ENCODE data around the gene SYT1.

SYT1 gene

DNA sequence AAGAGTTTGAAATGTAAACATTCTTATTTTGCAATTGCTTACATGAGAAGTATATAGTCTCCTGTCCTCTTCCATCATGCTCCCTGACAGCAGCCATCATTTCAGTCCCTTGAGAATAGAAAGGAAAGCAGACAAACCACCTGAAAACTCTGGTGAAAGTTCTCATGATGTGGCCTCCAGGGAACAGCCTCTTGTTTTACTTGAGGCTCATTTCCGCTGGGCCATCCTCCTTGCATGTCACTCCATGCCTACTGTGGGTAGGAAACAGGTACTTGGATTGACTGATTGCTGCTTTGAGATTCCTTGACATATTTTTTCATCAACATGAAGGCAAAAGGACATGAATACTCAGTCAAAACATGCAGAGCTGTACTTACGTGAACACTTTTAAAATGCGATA lies 6.0 kb downstream of the SYT1 start:
- Histone ChIP-seq H3K79me1 (replicated peaks; ENCODE audit: low read length, poor library complexity, severe bottlenecking) (no peaks in the 10 kb centered on the region), H2AFZ (ENCODE audit: low read depth, low read length) (no peak overlapping the region), H3K36me3 (ENCODE audit: control insufficient read depth in 1 of 2, insufficient read depth in 2 of 2, low read depth in 1 of 2, low read length in 2 of 2) (no peaks in the 10 kb centered on the region), H3K27ac (ENCODE audit: low read length, poor library complexity, severe bottlenecking) (no peak overlapping the region), H3K23ac (ENCODE audit: low read length in 2 of 2) (no peak overlapping the region), H4K8ac (ENCODE audit: low read length) (no peak overlapping the region), H3K14ac (ENCODE audit: low read length in 2 of 2) (no peak overlapping the region), H4K91ac (ENCODE audit: low read length) (no peak overlapping the region), H3K9me3 (ENCODE audit: control insufficient read depth, low read length) (no peaks in the 10 kb centered on the region), H3K18ac (ENCODE audit: low read depth in 1 of 2, low read length in 2 of 2) (no peak overlapping the region), H3K4me2 (ENCODE audit: low read length, poor library complexity, severe bottlenecking) (no peak overlapping the region), H2BK5ac (ENCODE audit: low read depth, low read length, poor library complexity, severe bottlenecking) (no peak overlapping the region), H3K27me3 (ENCODE audit: control insufficient read depth in 1 of 2, insufficient read depth in 1 of 2, low read length in 2 of 2) (peaks cover 0 to 10% of the 10 kb centered on the region in 2 experiments), H3K4ac (ENCODE audit: low read depth in 1 of 2, low read length in 2 of 2) (no peak overlapping the region), H2AK5ac (ENCODE audit: low read length, severe bottlenecking) (no peak overlapping the region), H3K4me3 (ENCODE audit: insufficient read depth in 1 of 2, low read depth in 1 of 2, low read length in 2 of 2) (no peak overlapping the region), H2BK12ac (ENCODE audit: low read length in 2 of 2) (no peak overlapping the region), H3K9ac (ENCODE audit: low read length) (no peak overlapping the region), H3K4me1 (ENCODE audit: control insufficient read depth, insufficient read depth, low read depth, low read length) (no peaks in the 10 kb centered on the region), H2BK120ac (ENCODE audit: low read depth, low read length) (no peak overlapping the region), H2BK15ac (ENCODE audit: low read depth, poor library complexity, severe bottlenecking) (no peak overlapping the region)
- no peak for DNase-seq
- WGBS = 67% methylated on average over 1 of the region's 3 CpGs

DNA sequence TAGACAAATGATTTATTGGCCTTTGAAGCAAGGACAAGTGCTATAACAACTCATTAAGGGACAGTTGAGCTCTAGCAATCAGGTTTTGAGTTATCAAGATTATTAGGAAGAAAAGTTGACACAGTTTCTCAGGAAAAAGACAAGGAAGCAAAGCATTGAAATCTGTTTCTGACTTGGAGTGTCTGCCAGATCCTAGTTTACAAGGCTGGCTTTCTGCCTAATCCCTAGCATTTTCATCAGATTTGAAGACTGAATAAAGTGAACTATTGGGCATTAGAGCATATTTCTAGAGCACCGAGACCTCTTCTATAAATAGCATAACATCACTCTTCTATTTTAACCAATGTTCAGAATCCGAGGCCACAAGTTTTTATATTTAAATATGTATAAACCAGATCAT lies 7.0 kb downstream of the SYT1 start:
- Histone ChIP-seq H2BK15ac (ENCODE audit: low read depth, poor library complexity, severe bottlenecking) (no peak overlapping the region), H3K27ac (ENCODE audit: low read length, poor library complexity, severe bottlenecking) (no peak overlapping the region), H3K79me1 (replicated peaks; ENCODE audit: low read length, poor library complexity, severe bottlenecking) (no peaks in the 10 kb centered on the region), H3K14ac (ENCODE audit: low read length in 2 of 2) (no peak overlapping the region), H3K9ac (ENCODE audit: low read length) (no peak overlapping the region), H3K4ac (ENCODE audit: low read depth in 1 of 2, low read length in 2 of 2) (no peak overlapping the region), H3K23ac (ENCODE audit: low read length in 2 of 2) (no peak overlapping the region), H3K27me3 (ENCODE audit: control insufficient read depth in 1 of 2, insufficient read depth in 1 of 2, low read length in 2 of 2) (peaks cover 0 to 2% of the 10 kb centered on the region in 2 experiments), H3K4me3 (ENCODE audit: insufficient read depth in 1 of 2, low read depth in 1 of 2, low read length in 2 of 2) (no peak overlapping the region), H4K8ac (ENCODE audit: low read length) (no peak overlapping the region), H3K4me2 (ENCODE audit: low read length, poor library complexity, severe bottlenecking) (no peak overlapping the region), H2BK12ac (ENCODE audit: low read length in 2 of 2) (no peak overlapping the region), H3K9me3 (ENCODE audit: control insufficient read depth, low read length) (no peaks in the 10 kb centered on the region), H3K18ac (ENCODE audit: low read depth in 1 of 2, low read length in 2 of 2) (no peak overlapping the region), H2AFZ (ENCODE audit: low read depth, low read length) (no peak overlapping the region), H2AK5ac (ENCODE audit: low read length, severe bottlenecking) (no peak overlapping the region), H3K4me1 (ENCODE audit: control insufficient read depth, insufficient read depth, low read depth, low read length) (no peaks in the 10 kb centered on the region), H2BK120ac (ENCODE audit: low read depth, low read length) (no peak overlapping the region), H4K91ac (ENCODE audit: low read length) (no peak overlapping the region), H3K36me3 (ENCODE audit: control insufficient read depth in 1 of 2, insufficient read depth in 2 of 2, low read depth in 1 of 2, low read length in 2 of 2) (no peaks in the 10 kb centered on the region), H2BK5ac (ENCODE audit: low read depth, low read length, poor library complexity, severe bottlenecking) (no peak overlapping the region)
- no peak for DNase-seq
- no CpG with 5 or more reads among the region's 2 CpGs for WGBS

DNA sequence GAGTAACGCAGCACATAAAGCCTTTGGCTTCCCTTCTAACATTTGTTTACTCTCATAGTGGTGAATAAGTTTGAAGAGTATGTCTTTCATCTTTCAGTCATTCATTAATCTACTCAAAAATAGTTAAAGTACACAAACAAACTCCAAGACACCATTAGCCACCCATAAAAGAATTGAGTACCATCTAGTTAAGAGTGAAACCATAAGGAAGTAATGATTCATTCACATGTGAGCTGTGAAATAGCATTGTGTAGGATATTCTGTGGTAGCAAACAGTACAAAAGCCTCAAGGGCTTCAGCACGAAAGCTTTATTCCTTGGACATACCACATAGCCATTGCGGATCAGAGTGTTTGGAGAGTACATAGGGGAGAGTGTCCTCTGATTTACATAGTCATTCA lies 13.9 kb downstream of the SYT1 start:
- Histone ChIP-seq H2BK15ac (ENCODE audit: low read depth, poor library complexity, severe bottlenecking) (no peak overlapping the region), H3K9me3 (ENCODE audit: control insufficient read depth, low read length) (no peaks in the 10 kb centered on the region), H3K27me3 (ENCODE audit: control insufficient read depth in 1 of 2, insufficient read depth in 1 of 2, low read length in 2 of 2) (no peaks in the 10 kb centered on the region), H3K4ac (ENCODE audit: low read depth in 1 of 2, low read length in 2 of 2) (no peak overlapping the region), H3K4me1 (ENCODE audit: control insufficient read depth, insufficient read depth, low read depth, low read length) (no peaks in the 10 kb centered on the region), H3K27ac (ENCODE audit: low read length, poor library complexity, severe bottlenecking) (no peak overlapping the region), H3K4me3 (ENCODE audit: insufficient read depth in 1 of 2, low read depth in 1 of 2, low read length in 2 of 2) (no peak overlapping the region), H2BK120ac (ENCODE audit: low read depth, low read length) (no peak overlapping the region), H2AFZ (ENCODE audit: low read depth, low read length) (no peak overlapping the region), H2AK5ac (ENCODE audit: low read length, severe bottlenecking) (no peak overlapping the region), H2BK5ac (ENCODE audit: low read depth, low read length, poor library complexity, severe bottlenecking) (no peak overlapping the region), H2BK12ac (ENCODE audit: low read length in 2 of 2) (no peak overlapping the region), H3K36me3 (ENCODE audit: control insufficient read depth in 1 of 2, insufficient read depth in 2 of 2, low read depth in 1 of 2, low read length in 2 of 2) (no peaks in the 10 kb centered on the region), H3K79me1 (replicated peaks; ENCODE audit: low read length, poor library complexity, severe bottlenecking) (peaks cover 3% of the 10 kb centered on the region), H3K18ac (ENCODE audit: low read depth in 1 of 2, low read length in 2 of 2) (no peak overlapping the region), H4K91ac (ENCODE audit: low read length) (no peak overlapping the region), H3K4me2 (ENCODE audit: low read length, poor library complexity, severe bottlenecking) (no peak overlapping the region), H3K14ac (ENCODE audit: low read length in 2 of 2) (no peak overlapping the region), H3K9ac (ENCODE audit: low read length) (no peak overlapping the region), H3K23ac (ENCODE audit: low read length in 2 of 2) (no peak overlapping the region), H4K8ac (ENCODE audit: low read length) (no peak overlapping the region)
- peak; percentile 33 for DNase-seq
- WGBS = 64% methylated on average over 2 of the region's 3 CpGs

DNA sequence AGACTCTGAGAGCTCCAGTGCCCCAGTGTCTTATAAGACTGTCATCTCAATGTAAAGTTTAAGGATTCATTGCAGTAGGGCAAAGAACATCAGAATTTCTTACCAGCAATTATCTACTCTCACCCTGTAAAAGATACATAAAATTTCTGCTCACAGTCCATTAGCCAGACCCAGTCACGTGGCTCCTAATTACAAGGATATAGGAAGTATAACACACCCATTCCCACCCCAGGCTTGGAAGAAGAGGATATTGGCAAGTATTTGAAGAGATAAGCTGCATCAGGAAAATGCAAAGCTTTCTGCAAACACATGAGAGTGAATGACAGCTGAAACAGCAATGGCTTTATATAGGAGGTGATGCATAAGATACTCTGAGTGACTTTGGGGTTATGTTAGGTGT lies 14.3 kb downstream of the SYT1 start:
- no peak overlapping the region for H3K9ac ChIP-seq (ENCODE audit: low read length)
- no peak for DNase-seq
- peaks cover 3% of the 10 kb centered on the region for H3K79me1 ChIP-seq (replicated peaks; ENCODE audit: low read length, poor library complexity, severe bottlenecking)
- no peak overlapping the region for H2AFZ ChIP-seq (ENCODE audit: low read depth, low read length)
- H3K27ac ChIP-seq (ENCODE audit: low read length, poor library complexity, severe bottlenecking) = no peak overlapping the region
- no peak overlapping the region for H3K23ac ChIP-seq (ENCODE audit: low read length in 2 of 2)
- no peaks in the 10 kb centered on the region for H3K36me3 ChIP-seq (ENCODE audit: control insufficient read depth in 1 of 2, insufficient read depth in 2 of 2, low read depth in 1 of 2, low read length in 2 of 2)
- no peak overlapping the region for H2BK15ac ChIP-seq (ENCODE audit: low read depth, poor library complexity, severe bottlenecking)
- no peak overlapping the region for H2BK5ac ChIP-seq (ENCODE audit: low read depth, low read length, poor library complexity, severe bottlenecking)
- H3K4ac ChIP-seq (ENCODE audit: low read depth in 1 of 2, low read length in 2 of 2) = no peak overlapping the region
- no peak overlapping the region for H4K91ac ChIP-seq (ENCODE audit: low read length)
- no peak overlapping the region for H2BK120ac ChIP-seq (ENCODE audit: low read depth, low read length)
- no peak overlapping the region for H3K4me2 ChIP-seq (ENCODE audit: low read length, poor library complexity, severe bottlenecking)
- no peaks in the 10 kb centered on the region for H3K27me3 ChIP-seq (ENCODE audit: control insufficient read depth in 1 of 2, insufficient read depth in 1 of 2, low read length in 2 of 2)
- no peak overlapping the region for H2AK5ac ChIP-seq (ENCODE audit: low read length, severe bottlenecking)
- no peaks in the 10 kb centered on the region for H3K9me3 ChIP-seq (ENCODE audit: control insufficient read depth, low read length)
- WGBS = 83% methylated on average over 1 of the region's 1 CpG
- H3K18ac ChIP-seq (ENCODE audit: low read depth in 1 of 2, low read length in 2 of 2) = no peak overlapping the region
- no peak overlapping the region for H2BK12ac ChIP-seq (ENCODE audit: low read length in 2 of 2)
- H3K4me3 ChIP-seq (ENCODE audit: insufficient read depth in 1 of 2, low read depth in 1 of 2, low read length in 2 of 2) = no peak overlapping the region
- no peak overlapping the region for H4K8ac ChIP-seq (ENCODE audit: low read length)
- no peak overlapping the region for H3K14ac ChIP-seq (ENCODE audit: low read length in 2 of 2)
- no peaks in the 10 kb centered on the region for H3K4me1 ChIP-seq (ENCODE audit: control insufficient read depth, insufficient read depth, low read depth, low read length)
